ENCODE results near the gene ZNF175.
"Not testable (repeated sequence)": the region's sequence is repeated elsewhere in the genome, so short reads cannot be mapped to it uniquely, and the experiment has no call there.

The ZNF175 gene

DNA sequence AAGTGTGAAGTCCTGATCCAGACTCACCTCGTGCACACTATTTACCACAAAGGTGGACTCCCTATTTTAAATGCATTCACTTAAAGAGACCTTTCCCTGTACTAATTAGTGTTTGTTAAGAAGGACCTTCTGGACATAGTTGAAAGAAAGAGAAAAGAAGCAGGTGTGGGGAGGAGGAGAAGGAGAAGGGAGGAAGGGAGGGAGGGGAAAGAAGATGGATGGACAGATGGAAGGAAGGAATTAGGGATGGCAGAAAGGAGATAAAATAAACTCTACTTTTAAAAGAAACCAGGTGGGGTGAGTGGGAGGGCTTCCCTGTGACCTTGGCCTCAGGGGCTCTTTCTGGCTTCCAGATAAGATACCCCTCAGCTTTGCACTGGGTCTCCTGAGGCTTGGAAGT is 21.4 kb downstream of the ZNF175 start:
- DNase-seq (ENCODE audit: low spot score): no peak

DNA sequence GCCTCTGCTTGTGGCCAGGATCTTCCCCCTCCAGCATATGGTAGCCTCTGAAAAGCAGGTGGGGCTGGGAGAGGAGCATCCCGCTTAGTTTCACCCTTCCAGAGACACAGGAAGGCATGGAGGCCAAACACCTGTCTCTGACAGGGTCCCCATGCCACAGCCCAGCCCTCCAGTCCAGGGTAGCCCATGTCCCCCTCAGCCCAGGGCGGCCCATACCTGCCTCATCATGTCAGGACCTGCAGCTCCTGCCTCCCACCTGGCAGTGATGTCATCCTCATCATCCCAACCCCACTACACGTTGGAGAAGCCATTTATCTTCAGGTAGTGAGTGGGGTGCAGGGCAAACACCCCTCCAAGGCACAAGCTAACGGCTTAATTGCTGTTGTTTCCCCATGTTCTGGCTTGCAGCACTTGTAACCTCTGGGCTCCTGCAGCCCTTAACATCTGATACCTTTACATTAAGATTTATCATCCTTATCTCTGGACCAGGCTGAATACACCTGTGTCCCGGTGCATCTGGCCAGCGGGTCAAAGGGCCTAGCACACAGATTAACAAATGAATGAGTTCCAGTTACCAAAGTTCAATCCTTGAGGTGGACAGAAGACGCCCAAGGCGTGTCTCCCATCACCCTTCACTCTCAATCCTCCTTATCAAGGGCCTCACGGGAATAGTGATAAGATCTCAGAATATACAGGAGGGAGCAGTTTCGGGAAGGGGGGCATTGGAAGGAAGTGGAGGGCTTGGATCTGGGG is 22.2 kb downstream of the ZNF175 start:
- DNase-seq (ENCODE audit: low spot score): no peak

DNA sequence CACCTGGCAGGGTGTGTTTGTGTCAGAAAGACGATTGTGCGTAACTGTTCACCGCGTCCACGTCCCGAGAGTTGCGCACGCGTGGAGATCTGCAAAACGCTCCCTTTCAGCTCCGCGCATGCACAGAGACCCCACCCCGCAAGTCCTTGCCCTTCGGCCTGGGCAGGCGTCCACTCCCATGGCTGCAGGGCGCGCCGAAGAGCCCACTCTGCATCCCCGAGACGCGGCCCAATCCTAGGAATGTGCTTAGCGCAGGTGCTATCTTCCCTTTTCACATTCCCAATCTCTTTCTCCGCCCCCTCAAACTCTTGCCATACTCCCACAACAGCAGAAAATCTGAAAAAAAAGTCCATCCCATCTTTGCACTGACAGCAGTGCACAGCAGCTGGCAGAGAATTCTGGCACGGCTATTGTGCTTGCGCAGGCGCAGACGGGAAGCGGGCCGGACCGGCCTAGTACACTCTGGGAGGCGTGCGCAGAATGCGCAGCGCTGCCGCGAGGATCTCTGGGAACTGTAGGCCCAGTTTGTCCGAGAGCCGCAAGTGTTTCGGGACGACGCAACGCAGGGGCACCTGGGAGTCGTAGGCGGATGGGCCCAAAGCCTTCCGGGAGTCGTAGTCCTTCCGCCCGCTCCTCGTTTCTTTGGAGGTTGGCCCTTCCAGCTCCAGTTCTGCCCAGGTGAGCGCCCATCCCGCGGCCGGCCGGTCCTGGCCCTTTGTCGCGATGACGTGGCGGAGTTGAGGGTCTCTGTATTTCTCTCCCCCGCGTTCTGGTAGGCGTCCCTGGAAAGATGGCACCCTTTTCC is 23.1 kb downstream of the ZNF175 start:
- peak; percentile 96 for DNase-seq (ENCODE audit: low spot score)

DNA sequence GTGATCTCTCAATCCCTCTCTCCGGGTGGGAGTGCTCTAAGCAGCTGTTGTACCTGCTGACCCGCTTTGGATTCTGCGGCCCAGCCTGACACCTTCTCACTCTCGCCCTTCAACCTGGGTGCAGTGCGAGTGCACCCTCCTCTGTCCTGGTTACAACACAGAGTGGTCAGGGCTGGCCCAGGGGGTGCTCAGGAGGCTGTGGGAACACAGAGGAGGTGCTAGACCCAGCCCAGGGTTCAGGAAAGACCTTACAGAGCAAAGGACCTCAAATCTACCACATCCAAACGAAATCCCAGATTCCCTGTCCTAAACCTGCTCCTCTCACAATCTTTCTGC is 23.7 kb downstream of the ZNF175 start:
- no peak for DNase-seq (ENCODE audit: low spot score)

DNA sequence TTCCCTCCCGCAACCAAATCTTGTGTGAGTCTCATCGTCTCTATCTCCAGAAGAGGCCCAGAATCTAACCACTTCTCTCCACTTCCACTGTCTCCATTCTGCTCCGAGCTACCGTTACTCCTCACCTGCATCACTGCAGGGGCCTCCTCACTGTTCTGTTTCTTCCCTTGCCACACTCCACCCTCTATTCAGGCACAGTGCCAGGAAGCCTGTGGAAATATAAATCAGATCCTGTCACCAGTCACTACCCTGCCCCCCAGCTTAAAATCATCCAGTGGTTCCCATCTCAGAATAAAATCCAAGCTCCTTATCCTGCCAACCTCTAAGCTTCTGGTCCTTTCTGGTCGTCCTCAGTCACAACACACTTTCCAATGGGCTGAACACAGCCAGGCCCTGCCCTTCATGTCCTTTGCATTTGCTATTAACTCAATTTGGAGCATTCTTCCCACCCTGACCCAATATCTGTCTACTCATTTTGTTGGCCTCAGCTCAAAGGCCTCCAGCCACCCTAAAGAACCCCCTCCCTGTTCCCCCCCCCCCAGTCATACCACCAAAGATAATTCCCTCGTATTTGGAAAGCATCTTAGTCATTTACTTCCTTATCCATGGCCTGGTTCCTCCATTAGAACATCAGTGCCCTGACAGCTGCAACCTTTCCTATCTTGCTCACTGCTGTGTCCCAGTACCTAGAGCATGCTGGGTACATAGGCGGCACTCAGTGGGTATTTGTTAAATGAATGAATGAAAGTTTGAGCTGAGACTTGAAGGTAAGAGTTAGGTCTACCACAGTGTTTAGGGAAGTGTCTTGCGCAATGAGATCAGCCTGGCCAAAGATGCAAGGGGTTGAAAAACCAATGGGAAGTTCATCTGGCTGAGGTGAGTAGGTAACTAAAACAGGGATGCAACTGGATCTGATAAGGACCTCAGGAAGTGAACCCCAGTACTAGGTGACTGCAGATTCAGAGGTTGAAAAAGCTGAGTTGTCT is 24.4 kb downstream of the ZNF175 start:
- DNase-seq (ENCODE audit: low spot score): no peak

DNA sequence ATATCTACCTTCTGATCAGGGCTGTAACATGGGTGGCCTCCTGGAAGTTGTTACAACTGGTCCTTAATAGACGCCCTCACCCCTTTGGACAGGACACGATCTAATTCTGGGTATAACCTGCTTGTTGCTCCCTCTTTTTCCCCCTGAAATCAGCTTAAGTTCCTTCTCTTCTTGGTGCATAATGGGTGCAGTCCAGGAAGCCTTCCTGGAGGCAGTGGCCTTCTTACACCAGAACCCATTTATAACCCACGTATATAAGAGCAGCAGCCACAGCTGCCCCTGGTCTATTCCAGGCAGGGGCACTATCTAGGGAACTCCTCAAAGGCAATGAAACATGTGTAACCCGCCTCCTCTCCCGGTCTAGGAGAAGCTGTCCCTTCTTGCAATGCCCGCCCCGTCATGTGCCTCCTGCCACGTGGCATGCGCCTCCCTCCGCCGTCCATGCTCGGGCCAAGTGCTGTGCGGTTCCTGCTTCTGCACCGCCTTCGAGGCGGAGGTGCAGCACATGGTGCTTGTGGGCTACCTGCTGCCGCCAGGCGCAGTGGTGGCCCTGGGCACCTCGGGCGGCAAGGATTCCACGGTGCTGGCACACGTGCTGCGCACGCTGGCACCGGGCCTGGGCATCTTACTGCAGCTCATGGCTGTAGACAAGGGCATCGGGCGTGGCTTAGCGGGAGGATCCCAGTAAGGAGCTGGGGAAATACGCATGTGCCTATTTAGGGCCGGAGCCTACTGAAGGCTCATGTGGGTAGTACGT is 27.3 kb downstream of the ZNF175 start:
- DNase-seq (ENCODE audit: low spot score): no peak

DNA sequence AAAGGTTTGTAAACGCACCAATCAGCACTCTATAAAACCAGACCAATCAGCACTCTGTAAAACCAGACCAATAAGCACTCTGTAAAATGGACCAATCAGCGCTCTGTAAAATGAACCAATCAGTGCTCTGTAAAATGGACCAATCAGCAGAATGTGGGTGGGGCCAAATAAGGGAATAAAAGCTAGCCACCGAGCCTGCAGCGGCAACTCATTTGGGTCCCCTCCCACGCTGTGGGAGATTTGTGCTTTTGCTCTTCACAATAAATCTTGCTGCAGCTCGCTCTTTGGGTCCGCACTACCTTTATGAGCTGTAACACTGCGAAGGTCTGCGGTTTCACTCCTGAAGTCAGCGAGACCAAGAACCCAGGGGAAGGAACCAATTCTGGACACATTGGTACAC is 28.0 kb downstream of the ZNF175 start:
- no peak for DNase-seq (ENCODE audit: low spot score)

DNA sequence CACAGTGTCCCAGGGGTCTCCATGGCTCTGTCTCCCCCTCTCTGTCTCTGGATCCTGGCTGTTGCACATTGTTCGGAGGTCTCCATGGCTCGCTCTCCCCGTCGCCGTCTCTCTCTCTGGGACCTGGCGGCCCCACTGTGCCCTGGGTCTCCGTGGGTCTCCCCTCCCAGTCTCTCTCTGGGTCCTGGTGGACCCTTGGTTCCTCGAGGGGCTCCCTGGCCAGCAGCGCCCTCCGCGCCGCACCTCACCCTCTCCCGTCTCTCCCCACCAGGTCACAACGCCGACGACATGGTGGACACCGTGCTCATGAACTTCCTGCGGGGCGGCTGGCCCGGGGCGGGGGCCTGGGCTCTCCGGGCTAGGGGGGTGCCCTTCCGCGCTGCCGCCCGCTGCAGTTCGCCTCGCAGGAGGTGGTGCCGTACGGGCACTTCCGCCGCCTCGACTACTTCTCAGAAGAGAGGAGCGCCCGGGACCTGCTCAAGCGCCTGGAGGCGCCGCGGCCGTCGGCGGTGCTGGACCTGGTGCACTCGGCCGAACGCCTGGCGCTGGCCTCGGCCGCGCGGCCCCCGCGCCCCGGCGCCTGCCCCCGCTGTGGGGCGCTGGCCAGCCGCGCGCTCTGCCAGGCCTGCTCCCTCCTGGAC is 30.0 kb downstream of the ZNF175 start:
- no peak for DNase-seq (ENCODE audit: low spot score)

DNA sequence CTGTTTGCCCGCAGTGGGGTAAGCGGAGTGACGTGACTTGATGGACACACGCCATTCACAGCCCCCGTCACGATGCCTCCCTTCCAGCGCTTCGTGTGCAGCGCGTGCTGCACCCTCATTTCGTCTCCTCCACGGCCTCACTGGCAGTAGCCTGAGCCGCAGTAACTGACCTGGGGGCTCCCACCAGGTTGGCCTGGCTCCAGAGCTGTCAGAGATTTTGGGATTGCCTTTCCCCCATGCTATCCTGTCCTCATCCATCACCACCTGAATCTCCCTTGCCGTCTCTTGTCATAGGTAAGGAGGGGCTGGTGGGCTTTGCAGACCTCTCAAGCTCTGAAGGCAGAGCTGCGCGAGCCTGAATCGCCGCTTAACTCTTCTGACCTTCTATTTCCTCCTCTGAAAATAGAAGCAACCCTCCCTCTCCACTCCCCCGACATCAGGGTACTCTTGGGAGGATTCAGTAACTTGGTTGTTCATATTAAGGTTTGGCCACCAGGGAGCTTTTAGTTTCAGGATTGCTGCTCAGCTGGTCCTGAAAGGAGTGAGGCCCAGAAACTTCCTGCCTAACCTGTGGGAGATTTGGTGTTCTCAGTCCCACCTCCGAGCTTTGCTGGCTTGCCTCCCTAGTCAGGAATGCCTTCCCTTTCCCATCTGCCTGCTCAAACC is 31.2 kb downstream of the ZNF175 start:
- no peak for DNase-seq (ENCODE audit: low spot score)

DNA sequence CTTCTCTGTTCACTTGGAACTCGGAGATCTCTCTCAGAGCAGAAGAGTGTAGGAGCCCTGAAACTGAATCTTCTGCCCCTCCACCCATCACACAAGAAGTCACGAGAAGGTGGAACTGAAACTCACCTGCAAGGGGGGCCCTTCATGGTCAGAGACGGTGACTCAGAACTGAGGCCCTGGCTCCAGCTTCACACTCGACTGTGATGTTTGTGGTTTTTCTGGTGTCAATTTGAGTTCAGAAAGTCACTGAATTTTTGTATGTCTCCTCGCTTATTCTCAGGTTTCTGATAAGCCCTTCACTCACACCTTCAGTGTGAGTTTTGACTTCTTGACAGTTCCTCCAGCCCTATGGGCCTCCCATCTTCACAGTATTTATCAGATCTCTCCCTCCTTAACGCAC is 36.0 kb downstream of the ZNF175 start:
- DNase-seq (ENCODE audit: low spot score): no peak

DNA sequence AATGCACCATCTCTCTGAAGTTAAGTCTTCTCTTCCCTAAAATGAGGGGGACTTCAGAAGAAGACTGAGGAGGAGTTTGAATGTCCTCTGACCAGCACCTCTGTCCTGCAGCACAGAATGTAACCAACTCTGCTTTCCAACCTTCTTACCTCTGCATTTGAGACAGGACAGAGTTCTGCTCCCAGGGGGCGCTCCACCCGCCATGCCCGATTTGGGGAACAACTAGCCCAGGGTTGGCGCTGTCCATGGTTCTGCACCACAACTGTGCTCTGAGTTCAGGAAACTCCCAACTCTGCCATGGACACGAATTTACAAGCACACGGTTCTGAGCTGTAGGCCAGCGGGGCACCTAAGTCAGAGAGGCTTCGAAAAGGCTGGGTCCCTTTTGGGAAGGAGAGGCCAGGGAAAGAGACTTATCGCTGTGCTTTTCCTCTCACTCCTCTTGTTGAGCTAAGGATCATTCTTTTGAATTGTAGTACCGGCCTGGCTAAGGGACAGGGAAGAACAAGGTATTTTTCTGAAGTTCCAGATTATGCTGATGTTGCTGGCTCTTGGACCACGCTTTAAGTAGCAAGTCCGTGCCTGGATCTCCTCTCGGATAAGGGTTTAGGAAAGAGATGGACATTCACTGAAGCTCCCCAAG is 37.0 kb downstream of the ZNF175 start:
- peak; percentile 63 for DNase-seq (ENCODE audit: low spot score)

DNA sequence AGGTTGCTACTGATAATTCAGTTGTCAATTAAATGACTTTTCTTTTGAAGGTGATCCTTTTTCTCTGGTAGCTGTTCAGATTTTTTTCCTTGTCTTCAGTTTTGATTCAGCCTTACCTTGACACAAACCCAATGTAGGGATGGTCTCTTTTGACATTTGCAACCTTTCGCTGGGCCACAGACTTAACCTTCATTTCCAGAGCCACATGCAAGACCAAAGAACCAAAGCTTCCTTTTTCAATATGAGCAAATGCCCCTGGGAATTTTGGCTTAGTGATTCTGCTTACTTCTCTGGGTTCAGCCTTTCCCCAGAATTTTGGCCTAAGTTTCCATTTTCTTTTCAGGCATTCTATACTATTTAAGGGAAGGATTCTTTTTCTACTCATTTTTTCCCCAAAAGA is 39.5 kb downstream of the ZNF175 start:
- no peak for DNase-seq (ENCODE audit: low spot score)

DNA sequence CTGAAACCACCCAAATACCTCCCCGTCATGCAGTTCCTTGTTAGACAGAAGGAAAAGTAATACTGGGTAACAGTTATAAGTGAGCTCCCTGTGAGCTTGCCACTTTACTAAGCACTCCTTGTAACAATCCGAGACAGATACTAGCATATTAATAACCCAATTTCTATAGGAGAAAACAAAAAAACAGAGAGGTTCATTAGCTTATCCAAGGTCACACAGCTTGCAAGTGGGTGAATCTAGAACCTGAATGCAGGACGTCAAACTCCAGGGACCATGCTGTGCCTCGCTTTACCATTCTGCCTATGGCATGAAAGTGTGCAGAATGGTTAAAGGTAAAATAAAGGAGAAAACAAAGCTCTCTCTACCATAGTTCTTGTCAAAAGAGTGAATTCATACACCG is 43.7 kb downstream of the ZNF175 start:
- DNase-seq (ENCODE audit: low spot score): no peak

DNA sequence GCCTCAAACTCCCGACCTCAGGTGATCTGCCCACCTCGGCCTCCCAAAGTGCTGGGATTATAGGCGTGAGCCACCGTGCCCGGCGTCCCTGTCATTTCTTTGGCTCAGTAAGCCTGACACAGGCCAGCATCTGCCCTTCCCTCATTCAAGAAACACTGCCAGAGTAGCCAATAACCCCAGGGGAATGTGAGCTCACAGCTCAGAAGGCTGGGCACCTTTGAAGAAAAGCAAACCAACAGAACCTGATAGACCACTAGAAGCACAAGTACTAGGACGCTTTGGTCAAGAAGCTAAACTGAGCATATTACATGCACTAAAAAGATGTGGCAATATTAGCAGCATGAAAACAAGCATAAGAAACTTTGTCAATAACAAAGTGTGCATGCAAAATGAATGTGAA is 44.9 kb downstream of the ZNF175 start:
- DNase-seq (ENCODE audit: low spot score): no peak

DNA sequence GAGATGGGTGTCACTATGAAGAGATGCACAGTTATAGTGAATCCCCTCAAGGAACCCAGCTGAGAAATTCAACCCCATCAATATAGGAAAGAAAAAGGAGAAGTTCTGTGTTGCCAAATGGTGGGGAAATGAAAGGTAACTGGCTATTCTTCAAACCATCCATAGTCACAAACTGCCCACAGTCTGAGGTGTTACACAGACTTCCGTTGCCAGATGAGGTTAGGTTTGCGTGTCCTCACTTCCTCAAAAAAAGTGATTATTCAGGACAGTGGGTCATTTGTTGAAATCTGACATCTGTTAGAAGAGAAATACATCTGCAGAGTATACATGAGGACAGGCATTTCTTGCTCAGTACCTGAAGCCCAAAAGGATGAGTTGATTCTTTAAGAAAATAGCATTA is 50.1 kb downstream of the ZNF175 start:
- no peak for DNase-seq (ENCODE audit: low spot score)

DNA sequence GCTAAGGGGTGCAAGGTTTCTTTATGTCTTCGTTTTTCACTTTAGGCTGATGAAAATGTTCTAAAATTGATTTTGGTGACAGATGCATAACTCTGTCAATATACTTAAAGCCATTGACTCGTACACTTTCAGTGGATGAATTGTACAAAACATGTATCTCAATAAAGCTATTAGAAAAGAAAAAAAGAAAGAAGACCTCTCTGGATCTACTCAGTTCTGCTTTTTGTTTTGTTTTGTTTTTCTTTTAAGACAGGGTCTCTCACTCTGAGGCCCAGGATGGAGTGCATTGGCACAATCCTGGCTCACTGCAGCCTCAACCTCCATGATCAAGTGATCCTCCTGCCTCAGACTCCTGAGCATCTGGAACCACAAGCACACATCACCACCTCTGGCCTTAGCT is 55.6 kb downstream of the ZNF175 start:
- DNase-seq (ENCODE audit: low spot score): no peak

DNA sequence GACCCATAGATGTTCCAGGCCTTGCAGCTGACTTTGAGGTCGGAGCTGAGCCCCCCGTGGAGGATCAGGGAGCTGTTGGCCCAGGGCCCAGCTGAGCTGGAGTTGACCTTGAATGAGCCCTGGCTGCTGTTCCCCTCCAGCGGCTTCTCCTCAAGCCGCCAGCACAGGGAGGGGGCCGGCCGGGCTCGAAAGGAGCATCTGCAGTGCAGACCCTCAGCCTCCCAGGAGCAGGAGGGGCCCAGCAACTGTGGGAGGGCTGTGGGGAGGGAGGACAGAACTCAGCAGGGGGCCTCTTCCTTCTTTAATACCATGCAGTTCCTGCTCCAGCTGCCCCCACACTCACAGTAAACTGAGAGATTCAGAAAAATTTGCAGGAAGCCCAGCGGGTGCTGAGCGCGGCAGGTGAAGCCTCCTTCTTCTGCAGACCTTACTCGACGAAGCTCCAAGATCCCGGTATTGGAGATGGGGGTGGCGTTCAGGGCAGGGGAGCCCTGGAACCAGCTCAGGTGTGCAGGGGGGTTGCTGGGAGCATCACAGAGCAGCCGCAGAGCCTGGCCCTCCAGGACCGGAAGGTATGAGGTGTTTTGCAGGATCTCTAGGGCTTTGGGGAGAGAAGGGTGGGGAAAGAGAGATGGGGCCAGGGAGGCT is 56.5 kb downstream of the ZNF175 start:
- no peak for DNase-seq (ENCODE audit: low spot score)

DNA sequence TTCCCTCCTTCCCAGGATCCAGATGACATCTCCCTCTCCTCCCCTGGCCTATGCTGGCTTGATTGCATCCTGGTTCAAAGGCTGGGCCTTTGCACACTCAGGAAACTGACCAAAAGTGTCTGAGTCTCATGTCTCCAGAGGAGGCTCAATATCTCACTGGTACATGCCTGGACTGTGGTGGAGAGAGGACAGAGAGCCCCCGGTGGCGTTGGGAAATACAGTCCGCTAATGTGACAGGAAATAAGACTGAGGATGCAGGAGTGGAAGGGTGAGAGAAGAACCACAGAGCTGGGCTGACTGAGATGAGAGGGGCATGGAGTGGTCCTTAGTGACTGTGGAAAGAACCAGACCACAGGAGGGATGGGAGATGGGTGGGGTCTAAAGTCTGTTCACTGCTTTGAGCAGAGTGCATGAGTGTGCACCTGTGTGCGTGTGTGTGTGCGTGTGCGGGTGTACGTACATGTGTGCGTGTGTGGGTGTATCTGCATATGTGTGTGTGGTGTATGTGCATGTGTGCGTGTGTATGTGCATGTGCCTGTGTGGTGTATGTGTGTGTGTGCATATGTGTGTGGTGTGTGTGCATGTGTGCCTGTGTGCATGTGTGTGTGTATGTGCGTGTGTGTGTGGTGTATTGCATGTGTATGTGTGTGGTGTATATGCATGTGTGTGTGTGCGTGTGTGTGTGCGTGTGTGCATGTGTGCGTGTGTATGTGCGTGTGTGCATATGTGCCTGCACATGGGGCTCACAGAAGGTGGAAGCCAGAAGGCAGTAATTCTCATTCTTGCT is 57.3 kb downstream of the ZNF175 start:
- DNase-seq (ENCODE audit: low spot score): no peak

DNA sequence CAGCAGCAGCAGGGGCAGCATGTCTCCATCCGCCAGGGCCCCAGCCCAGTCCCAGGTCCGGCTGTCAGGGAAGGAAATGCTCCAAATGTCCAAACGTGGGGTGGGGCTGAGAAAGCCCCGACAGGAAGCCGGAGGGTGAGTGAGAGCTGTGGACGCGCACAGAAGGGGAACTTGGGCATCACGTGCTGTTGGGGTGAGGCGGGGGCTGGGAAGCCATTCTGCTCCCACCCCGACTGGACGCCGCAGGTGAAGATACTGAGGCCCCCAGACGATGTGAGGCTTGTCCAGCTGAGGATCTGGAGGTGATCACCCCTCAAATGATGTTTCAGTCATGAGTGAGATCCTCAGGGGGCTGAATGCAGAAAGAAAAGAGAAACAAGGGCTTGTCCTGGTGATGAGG is 59.2 kb downstream of the ZNF175 start, which contains the start of gene SIGLEC5:
SIGLEC5 (minus strand) TSS at position 87 of the 400 bp plus-strand sequence; CDS start at position 21, 66 bp downstream.
- DNase-seq (ENCODE audit: low spot score): not testable (repeated sequence)

Measured in hematopoietic multipotent progenitor cell treated with erythropoietin and hydrocortisone succinate and interleukin-3 and kit ligand, for 17 days (in vitro differentiated cells).